SU-DHL-6 (cell line): ENCODE results near the gene SPNS2.

Experiments used
- EZH2phosphoT487 ChIP-seq: fragments of 200-600 bp; sonication (generic), shearing (Covaris generic); conservative IDR thresholded peaks from 2 replicates; pipeline ENCODE4 v1.6.1; 2018; ENCODE audit warnings: mild to moderate bottlenecking, antibody characterized with exemption, low read length, moderate library complexity, mixed read lengths
- TF ChIP-seq, protein P1 (sequence below): fragments of 200-600 bp; sonication (generic); IDR thresholded peaks from one replicate; pipeline ENCODE4 v1.5.1; 2017; ENCODE audit warnings: antibody characterized with exemption, mild to moderate bottlenecking, low read length, moderate library complexity; ENCODE audit not compliant: insufficient read depth, poor library complexity, severe bottlenecking

DNA sequence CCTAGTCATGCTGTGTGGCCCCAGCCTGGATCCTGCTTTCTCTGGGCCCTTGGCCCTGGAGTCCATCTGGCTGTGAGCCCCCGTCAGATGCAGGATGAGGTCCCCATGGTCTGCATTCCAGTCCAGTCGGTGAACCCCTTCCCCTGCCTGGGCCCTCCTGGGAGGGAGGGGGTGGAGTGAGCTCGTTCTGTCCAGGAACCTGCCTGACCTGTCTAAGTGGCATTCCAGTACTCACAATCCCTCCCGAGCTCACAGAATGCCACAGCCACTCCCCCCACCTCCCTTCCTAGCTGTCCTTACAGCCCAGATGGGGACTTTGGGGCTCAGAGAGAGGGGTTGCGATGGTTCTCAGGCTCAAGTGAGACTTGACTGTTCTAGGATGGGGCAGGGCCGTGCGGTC, 15.5 kb downstream of the SPNS2 start:
- TF ChIP-seq, protein P1, sequence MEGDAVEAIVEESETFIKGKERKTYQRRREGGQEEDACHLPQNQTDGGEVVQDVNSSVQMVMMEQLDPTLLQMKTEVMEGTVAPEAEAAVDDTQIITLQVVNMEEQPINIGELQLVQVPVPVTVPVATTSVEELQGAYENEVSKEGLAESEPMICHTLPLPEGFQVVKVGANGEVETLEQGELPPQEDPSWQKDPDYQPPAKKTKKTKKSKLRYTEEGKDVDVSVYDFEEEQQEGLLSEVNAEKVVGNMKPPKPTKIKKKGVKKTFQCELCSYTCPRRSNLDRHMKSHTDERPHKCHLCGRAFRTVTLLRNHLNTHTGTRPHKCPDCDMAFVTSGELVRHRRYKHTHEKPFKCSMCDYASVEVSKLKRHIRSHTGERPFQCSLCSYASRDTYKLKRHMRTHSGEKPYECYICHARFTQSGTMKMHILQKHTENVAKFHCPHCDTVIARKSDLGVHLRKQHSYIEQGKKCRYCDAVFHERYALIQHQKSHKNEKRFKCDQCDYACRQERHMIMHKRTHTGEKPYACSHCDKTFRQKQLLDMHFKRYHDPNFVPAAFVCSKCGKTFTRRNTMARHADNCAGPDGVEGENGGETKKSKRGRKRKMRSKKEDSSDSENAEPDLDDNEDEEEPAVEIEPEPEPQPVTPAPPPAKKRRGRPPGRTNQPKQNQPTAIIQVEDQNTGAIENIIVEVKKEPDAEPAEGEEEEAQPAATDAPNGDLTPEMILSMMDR = no peak
- no peak for TF ChIP-seq EZH2phosphoT487
